ENCODE data around the gene CCDC47.

DNA sequence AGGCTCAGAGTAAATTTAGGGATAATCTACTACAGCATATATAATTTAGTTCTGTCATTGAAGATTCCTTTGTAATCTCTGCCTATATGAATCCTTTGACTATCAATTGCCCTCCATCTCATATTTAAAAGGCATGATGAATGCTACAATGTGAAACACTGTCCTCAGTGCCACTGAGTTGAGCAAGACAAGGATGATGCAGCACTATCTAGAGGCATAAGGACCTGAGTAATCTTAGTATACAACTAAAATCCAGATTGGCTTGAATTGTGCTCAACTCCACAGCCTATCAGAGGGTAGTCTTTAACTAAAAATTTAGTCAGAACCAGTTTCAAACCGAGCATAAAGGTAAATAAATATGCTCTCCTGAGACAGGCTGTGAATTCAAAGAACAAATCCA, 20.2 kb downstream of the CCDC47 start:
- TF ChIP-seq CTCF (IDR thresholded peaks at IDR 0.05), result no peak
- TF ChIP-seq EZH2 (IDR thresholded peaks at IDR 0.05; ENCODE audit: borderline replicate concordance, insufficient read depth, low read depth, low read length, poor library complexity, severe bottlenecking), result no peak

Data from B cell (primary cell).